Endodermal cell (in vitro differentiated cells): ENCODE measurements around the gene TRMT2A. TPM values are rescaled to one million over a fixed set of nuclear protein-coding genes. Genes with fewer than 3 reads are reported as not detected.
A peak's percentile ranks its signal among the peaks of the same experiment; 100 is the strongest.

Experiments
- DNase-seq: peaks from one replicate; pipeline ENCODE4 v3.0.0-alpha.2; 2017
- H3K27ac ChIP-seq: 2 replicates; pipeline ENCODE4 v1.5.1; 2013; ENCODE audit warnings: mild to moderate bottlenecking, low read depth, low read length, moderate library complexity
- H3K27me3 ChIP-seq: 2 replicates; pipeline ENCODE4 v1.6.1; 2013; ENCODE audit warnings: mild to moderate bottlenecking, low read length, moderate library complexity; ENCODE audit not compliant: insufficient read depth, control insufficient read depth, poor library complexity, severe bottlenecking
- H3K36me3 ChIP-seq: 2 replicates; pipeline ENCODE4 v1.7.0; 2013; ENCODE audit warnings: mild to moderate bottlenecking, low read length, moderate library complexity; ENCODE audit not compliant: control insufficient read depth, insufficient read depth
- H3K4me1 ChIP-seq: one replicate; pipeline ENCODE4 v1.7.0; 2013; ENCODE audit warnings: low read length; ENCODE audit not compliant: control insufficient read depth, insufficient read depth
- H3K4me3 ChIP-seq: 2 replicates; pipeline ENCODE4 v1.5.1; 2013; ENCODE audit warnings: mild to moderate bottlenecking, low read length, moderate library complexity
- H3K9ac ChIP-seq: 2 replicates; pipeline ENCODE4 v1.6.1; 2013; ENCODE audit warnings: mild to moderate bottlenecking, low read length, moderate library complexity; ENCODE audit not compliant: poor library complexity, severe bottlenecking; ENCODE audit errors: extremely low read depth
- H3K9me3 ChIP-seq: 2 replicates; pipeline ENCODE4 v1.6.1; 2013; ENCODE audit warnings: mild to moderate bottlenecking, low read length, moderate library complexity; ENCODE audit not compliant: control insufficient read depth
- H3K27ac Mint-ChIP-seq: 2 replicates; pipeline ENCODE4 v1.8.0; 2020; ENCODE audit warnings: mixed read lengths
- H3K27me3 Mint-ChIP-seq: 2 replicates; pipeline ENCODE4 v1.8.0; 2021; ENCODE audit warnings: mild to moderate bottlenecking, mixed read lengths; ENCODE audit not compliant: insufficient read depth
- H3K36me3 Mint-ChIP-seq: 2 replicates; pipeline ENCODE4 v1.8.0; 2020; ENCODE audit warnings: low read depth, mixed read lengths
- H3K4me1 Mint-ChIP-seq: 2 replicates; pipeline ENCODE4 v1.8.0; 2020; ENCODE audit warnings: mixed read lengths
- H3K4me3 Mint-ChIP-seq: 2 replicates; pipeline ENCODE4 v1.8.0; 2020; ENCODE audit warnings: mild to moderate bottlenecking, moderate library complexity, mixed read lengths
- H3K9me3 Mint-ChIP-seq: 2 replicates; pipeline ENCODE4 v1.8.0; 2020; ENCODE audit warnings: mild to moderate bottlenecking, mixed read lengths
- whole genome bisulfite sequencing, 2 experiments: methylation state at CpG; one replicate each; pipeline versions ENCODE4 v1.1.5 to v1.1.7; 2013; ENCODE audit warnings: missing lambda C conversion rate in 2 of 2, mixed read lengths in 1 of 2; ENCODE audit not compliant: insufficient coverage in 1 of 2, insufficient read length in 1 of 2; 5-methylcytosine and 5-hydroxymethylcytosine counted together
- total RNA-seq, 2 donors: library from RNA; stranded (reverse); fragmentation: NEBNext Ultra II Directional in 1 of 2; extraction: Animal tissue kit (Norgen Biotek cat#: 25700) in 1 of 2; gene quantifications; 2 replicates in 1 of 2; 3 replicates in 1 of 2; pipeline ENCODE4 v1.2.1, GENCODE V29; 2021
- TF ChIP-seq, protein P1 (sequence below): fragments of 200-600 bp; sonication (generic); conservative IDR thresholded peaks from 2 replicates; pipeline ENCODE4 v1.5.0; 2021; ENCODE audit warnings: antibody characterized with exemption, mild to moderate bottlenecking

The TRMT2A gene
- total RNA-seq, 2 donors from 2014 or later = 45.6 to 55.2 TPM

DNA sequence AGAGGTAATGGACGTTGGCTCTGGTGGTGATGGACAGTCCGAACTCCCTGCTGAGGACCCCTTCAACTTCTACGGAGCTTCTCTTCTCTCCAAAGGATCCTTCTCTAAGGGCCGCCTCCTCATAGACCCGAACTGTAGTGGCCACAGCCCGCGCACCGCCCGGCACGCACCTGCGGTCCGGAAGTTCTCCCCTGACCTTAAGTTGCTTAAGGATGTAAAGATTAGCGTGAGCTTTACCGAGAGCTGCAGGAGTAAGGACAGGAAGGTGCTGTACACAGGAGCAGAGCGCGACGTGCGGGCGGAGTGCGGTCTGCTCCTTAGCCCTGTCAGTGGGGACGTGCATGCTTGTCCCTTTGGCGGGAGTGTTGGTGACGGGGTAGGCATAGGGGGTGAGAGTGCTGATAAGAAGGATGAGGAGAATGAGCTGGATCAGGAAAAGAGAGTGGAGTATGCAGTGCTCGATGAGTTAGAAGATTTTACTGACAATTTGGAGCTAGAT is 30.9 kb downstream of the TRMT2A start:
- H3K4me1 Mint-ChIP-seq = peaks cover 35% of the 10 kb centered on the region
- Histone ChIP-seq H3K27ac (no peak overlapping the region), H3K9ac (no peak overlapping the region), H3K4me1 (peaks cover 4% of the 10 kb centered on the region), H3K27me3 (no peaks in the 10 kb centered on the region), H3K4me3 (no peak overlapping the region), H3K9me3 (no peaks in the 10 kb centered on the region), H3K36me3 (peaks cover 62% of the 10 kb centered on the region)
- H3K36me3 Mint-ChIP-seq = peaks cover 67% of the 10 kb centered on the region
- no peak overlapping the region for H3K4me3 Mint-ChIP-seq
- DNase-seq = no peak
- TF ChIP-seq, protein P1, sequence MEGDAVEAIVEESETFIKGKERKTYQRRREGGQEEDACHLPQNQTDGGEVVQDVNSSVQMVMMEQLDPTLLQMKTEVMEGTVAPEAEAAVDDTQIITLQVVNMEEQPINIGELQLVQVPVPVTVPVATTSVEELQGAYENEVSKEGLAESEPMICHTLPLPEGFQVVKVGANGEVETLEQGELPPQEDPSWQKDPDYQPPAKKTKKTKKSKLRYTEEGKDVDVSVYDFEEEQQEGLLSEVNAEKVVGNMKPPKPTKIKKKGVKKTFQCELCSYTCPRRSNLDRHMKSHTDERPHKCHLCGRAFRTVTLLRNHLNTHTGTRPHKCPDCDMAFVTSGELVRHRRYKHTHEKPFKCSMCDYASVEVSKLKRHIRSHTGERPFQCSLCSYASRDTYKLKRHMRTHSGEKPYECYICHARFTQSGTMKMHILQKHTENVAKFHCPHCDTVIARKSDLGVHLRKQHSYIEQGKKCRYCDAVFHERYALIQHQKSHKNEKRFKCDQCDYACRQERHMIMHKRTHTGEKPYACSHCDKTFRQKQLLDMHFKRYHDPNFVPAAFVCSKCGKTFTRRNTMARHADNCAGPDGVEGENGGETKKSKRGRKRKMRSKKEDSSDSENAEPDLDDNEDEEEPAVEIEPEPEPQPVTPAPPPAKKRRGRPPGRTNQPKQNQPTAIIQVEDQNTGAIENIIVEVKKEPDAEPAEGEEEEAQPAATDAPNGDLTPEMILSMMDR = no peak
- 96 to 99% methylated on average over 17 to 24 of the region's 24 CpGs for WGBS, 2 experiments
- H3K27me3 Mint-ChIP-seq = no peaks in the 10 kb centered on the region
- no peaks in the 10 kb centered on the region for H3K9me3 Mint-ChIP-seq
- H3K27ac Mint-ChIP-seq = peak overlapping the region; percentile 23

DNA sequence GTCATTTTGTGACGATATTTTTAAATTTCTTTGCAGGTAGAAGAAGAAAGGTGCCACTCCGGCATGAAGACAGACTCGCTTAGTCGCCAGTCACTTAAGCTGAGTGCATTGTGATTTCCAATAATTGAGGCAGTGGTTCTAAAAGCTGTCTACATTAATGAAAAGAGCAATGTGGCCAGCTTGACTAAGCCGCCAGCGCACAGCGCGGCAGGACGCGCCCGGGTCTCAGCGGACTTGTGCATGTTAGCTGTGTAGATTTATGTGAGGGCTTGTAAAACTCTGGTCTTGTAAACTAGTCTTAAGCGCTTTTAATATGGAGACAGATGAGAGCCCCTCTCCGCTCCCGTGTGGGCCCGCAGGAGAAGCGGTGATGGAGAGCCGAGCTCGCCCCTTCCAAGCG is 31.4 kb downstream of the TRMT2A start:
- H3K36me3 Mint-ChIP-seq = peaks cover 62% of the 10 kb centered on the region

DNA sequence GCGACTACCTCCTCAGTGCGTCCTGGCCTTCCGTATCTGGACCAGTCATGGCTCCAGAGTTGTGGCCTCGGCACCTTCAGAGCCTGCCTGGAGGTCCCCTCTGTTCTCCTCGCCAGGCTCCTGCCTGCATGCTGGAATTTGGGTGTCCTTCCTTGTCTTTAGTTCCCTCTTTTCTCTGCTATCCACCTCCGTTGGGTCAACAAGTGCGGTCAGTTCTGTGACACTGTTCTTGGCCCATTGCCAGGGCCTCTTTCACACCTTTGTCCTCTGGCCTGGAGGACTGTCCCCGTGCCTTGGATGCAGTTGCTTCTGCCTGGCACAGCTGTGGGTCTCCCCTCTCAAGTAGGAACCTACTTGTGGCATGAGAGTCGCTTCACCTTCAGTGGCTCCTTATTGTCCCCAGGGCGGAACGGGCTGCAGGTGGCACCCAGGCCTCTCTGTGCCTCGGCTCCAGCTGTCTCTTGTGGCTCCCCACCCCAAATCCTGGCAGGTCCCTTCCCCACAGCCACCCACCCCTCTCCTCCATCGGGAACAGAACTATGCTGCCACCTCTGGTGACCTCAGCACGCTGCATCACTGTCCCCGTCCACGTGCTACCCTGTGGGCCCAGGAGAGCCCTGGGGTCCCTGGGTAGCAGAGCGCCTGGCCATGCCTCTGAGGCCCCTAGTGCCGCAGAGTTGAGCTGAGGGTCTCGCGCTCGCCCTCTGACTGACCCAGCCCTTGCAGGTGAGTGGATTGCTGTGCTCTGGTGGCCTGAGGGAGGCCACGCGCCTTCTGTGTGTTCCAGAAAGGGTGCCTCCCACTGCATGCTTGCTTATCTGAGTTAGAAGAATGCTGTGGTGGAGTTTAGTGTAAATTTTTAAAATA is 32.2 kb downstream of the TRMT2A start:
- H3K27ac Mint-ChIP-seq = peak overlapping the region; percentile 46
- DNase-seq = peak; percentile 92
- H3K36me3 ChIP-seq = peaks cover 48% of the 10 kb centered on the region
- H3K4me1 ChIP-seq = peaks cover 4% of the 10 kb centered on the region
- no peak overlapping the region for H3K9ac ChIP-seq
- peaks cover 53% of the 10 kb centered on the region for H3K36me3 Mint-ChIP-seq
- peaks cover 39% of the 10 kb centered on the region for H3K4me1 Mint-ChIP-seq
- H3K9me3 Mint-ChIP-seq = no peaks in the 10 kb centered on the region
- TF ChIP-seq, protein P1 = peak; percentile 75
- no peaks in the 10 kb centered on the region for H3K27me3 ChIP-seq
- H3K27me3 Mint-ChIP-seq = no peaks in the 10 kb centered on the region
- H3K4me3 Mint-ChIP-seq = no peak overlapping the region
- H3K9me3 ChIP-seq = no peaks in the 10 kb centered on the region
- WGBS, 2 experiments = 81 to 92% methylated on average over 16 to 23 of the region's 23 CpGs
- H3K4me3 ChIP-seq = no peak overlapping the region
- H3K27ac ChIP-seq = no peak overlapping the region

More for the DNA sequence above, 31.4 kb downstream of the TRMT2A start:
- DNase-seq = no peak
- Histone ChIP-seq H3K9ac (no peak overlapping the region), H3K4me1 (peaks cover 4% of the 10 kb centered on the region), H3K27me3 (no peaks in the 10 kb centered on the region), H3K4me3 (no peak overlapping the region), H3K9me3 (no peaks in the 10 kb centered on the region), H3K36me3 (peaks cover 57% of the 10 kb centered on the region), H3K27ac (no peak overlapping the region)
- H3K27ac Mint-ChIP-seq = peak overlapping the region; percentile 46
- H3K4me1 Mint-ChIP-seq = peaks cover 39% of the 10 kb centered on the region
- no peaks in the 10 kb centered on the region for H3K9me3 Mint-ChIP-seq
- TF ChIP-seq, protein P1 = no peak
- no peaks in the 10 kb centered on the region for H3K27me3 Mint-ChIP-seq
- H3K4me3 Mint-ChIP-seq = no peak overlapping the region
- WGBS, 2 experiments = 98% methylated on average over 13 to 20 of the region's 20 CpGs
